ENCODE measurements around the gene STOM.

The STOM gene

DNA sequence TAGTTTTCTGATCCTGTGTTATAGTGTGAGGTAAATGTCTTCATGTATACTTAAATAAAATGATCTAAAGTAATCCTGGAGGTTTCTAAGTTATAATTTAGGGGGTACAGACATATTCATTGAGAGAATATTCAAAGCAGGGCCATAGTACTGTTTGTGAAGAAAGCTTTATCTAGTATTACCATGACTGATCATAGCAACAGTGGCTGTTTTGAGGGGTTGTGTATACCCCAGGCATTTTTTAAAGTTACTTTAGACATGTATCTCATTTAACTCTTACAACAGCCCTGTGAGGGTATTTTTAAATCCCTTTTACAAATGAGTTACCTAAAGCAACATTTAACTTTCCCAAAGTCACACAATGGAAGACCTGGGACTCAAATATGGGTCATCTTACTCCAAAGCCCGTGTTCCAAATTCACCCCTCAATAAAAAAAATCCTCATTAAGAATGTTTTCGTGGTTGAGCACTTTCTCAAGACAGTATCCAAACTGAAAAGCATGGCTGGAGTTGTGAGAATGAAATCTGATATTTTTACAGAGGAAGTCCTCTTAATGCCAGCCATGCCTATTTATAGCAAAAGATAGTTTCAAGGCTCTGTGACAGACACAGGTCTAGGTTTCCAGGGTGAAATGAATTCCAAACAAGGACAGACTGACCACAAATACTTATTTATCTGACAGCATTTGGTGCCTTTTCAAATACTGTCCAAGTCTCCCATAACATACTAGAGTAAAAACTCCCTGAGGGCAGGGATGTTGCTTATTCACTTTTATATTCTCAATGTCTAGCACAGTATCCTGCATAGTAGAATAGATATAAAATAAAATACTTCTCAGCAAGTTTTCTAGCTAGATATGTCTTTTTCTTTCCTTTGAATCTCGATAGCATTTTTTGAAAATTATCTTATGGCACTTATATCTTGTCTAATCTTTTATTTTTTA is 10.4 kb downstream of the STOM start:
- peaks cover 0 to 2% of the 10 kb centered on the region in 2 donors for H3K36me3 ChIP-seq (replicated peaks in 1 of 2; ENCODE audit: control insufficient read depth in 2 of 2, insufficient read depth in 2 of 2, low read length in 2 of 2)
- H3K9ac ChIP-seq (ENCODE audit: low read depth, low read length, poor library complexity) = no peak overlapping the region
- no peak overlapping the region for H2AFZ ChIP-seq (ENCODE audit: low read length)
- no peak for DNase-seq (ENCODE audit: low spot score)
- no peak overlapping the region for H2BK15ac ChIP-seq (ENCODE audit: low read length)
- H3K4me2 ChIP-seq (ENCODE audit: insufficient read depth, low read length, poor library complexity, severe bottlenecking) = no peak overlapping the region
- no peaks in the 10 kb centered on the region for H3K27me3 ChIP-seq (ENCODE audit: control insufficient read depth in 3 of 3, insufficient read depth in 3 of 3, low read depth in 1 of 3, low read length in 3 of 3)
- no peak overlapping the region for H2BK12ac ChIP-seq (ENCODE audit: low read length)
- WGBS, 2 donors (ENCODE audit: extremely low coverage in 2 of 2, insufficient read length in 2 of 2, insufficient replicate concordance in 1 of 2) = no CpG with 5 or more reads among the region's 3 CpGs
- H3K27ac ChIP-seq (replicated peaks; ENCODE audit: low read length) = no peak overlapping the region
- H3K4me3 ChIP-seq (ENCODE audit: low read length in 2 of 2) = no peak overlapping the region
- no peak overlapping the region for H4K91ac ChIP-seq (ENCODE audit: low read depth, low read length, poor library complexity)
- H3K4me1 ChIP-seq (ENCODE audit: control insufficient read depth in 2 of 2, insufficient read depth in 1 of 2, low read depth in 1 of 2, low read length in 2 of 2) = peaks cover 2 to 3% of the 10 kb centered on the region in 2 donors
- H3K23ac ChIP-seq (ENCODE audit: low read depth, low read length, poor library complexity) = no peak overlapping the region
- no peak overlapping the region for H3K14ac ChIP-seq (ENCODE audit: low read length)
- H2BK120ac ChIP-seq (ENCODE audit: low read depth, low read length) = no peak overlapping the region
- H3K18ac ChIP-seq (ENCODE audit: low read length) = no peak overlapping the region
- H4K8ac ChIP-seq (ENCODE audit: low read depth, low read length) = no peak overlapping the region
- no peaks in the 10 kb centered on the region for H3K9me3 ChIP-seq (replicated peaks in 1 of 2; ENCODE audit: control insufficient read depth in 2 of 2, insufficient read depth in 1 of 2, low read depth in 1 of 2, low read length in 2 of 2)
- H3K4ac ChIP-seq (ENCODE audit: low read length) = no peak overlapping the region
- no peaks in the 10 kb centered on the region for H3K79me1 ChIP-seq (ENCODE audit: low read depth, low read length)
- no peak overlapping the region for H2AK5ac ChIP-seq (ENCODE audit: low read depth, low read length)
- H2BK5ac ChIP-seq (ENCODE audit: low read length) = no peak overlapping the region

DNA sequence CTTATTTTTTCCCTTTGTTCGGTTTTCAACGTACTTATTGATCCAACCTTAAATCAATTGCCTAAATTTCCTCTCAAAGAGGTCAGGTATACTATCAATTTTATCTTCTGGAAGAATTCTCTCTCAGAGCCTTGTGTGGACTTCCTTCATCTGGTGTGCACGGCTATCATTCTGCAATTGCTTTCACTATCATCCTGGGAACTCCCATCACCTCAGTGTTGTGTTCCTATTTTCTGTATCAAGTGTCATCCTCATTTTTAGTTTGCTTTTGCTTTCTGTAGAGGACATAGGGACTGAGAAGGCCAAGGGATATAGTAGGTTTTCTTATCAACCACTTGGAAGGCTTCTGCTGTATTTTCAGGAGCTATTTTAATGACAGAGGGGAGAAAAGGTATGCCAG is 11.3 kb downstream of the STOM start:
- no peak overlapping the region for H2BK5ac ChIP-seq (ENCODE audit: low read length)
- no peaks in the 10 kb centered on the region for H3K9me3 ChIP-seq (replicated peaks in 1 of 2; ENCODE audit: control insufficient read depth in 2 of 2, insufficient read depth in 1 of 2, low read depth in 1 of 2, low read length in 2 of 2)
- H4K91ac ChIP-seq (ENCODE audit: low read depth, low read length, poor library complexity) = no peak overlapping the region
- H3K27ac ChIP-seq (replicated peaks; ENCODE audit: low read length) = no peak overlapping the region
- no peak overlapping the region for H2BK12ac ChIP-seq (ENCODE audit: low read length)
- no peak overlapping the region for H3K9ac ChIP-seq (ENCODE audit: low read depth, low read length, poor library complexity)
- no peak overlapping the region for H3K14ac ChIP-seq (ENCODE audit: low read length)
- no CpG with 5 or more reads among the region's 3 CpGs for WGBS, 2 donors (ENCODE audit: extremely low coverage in 2 of 2, insufficient read length in 2 of 2, insufficient replicate concordance in 1 of 2)
- H3K18ac ChIP-seq (ENCODE audit: low read length) = no peak overlapping the region
- no peak overlapping the region for H2AK5ac ChIP-seq (ENCODE audit: low read depth, low read length)
- no peak overlapping the region for H4K8ac ChIP-seq (ENCODE audit: low read depth, low read length)
- peaks cover 0 to 2% of the 10 kb centered on the region in 2 donors for H3K36me3 ChIP-seq (replicated peaks in 1 of 2; ENCODE audit: control insufficient read depth in 2 of 2, insufficient read depth in 2 of 2, low read length in 2 of 2)
- H3K23ac ChIP-seq (ENCODE audit: low read depth, low read length, poor library complexity) = no peak overlapping the region
- no peak overlapping the region for H3K4me2 ChIP-seq (ENCODE audit: insufficient read depth, low read length, poor library complexity, severe bottlenecking)
- DNase-seq (ENCODE audit: low spot score) = no peak
- H3K79me1 ChIP-seq (ENCODE audit: low read depth, low read length) = no peaks in the 10 kb centered on the region
- no peak overlapping the region for H2AFZ ChIP-seq (ENCODE audit: low read length)
- H3K27me3 ChIP-seq (ENCODE audit: control insufficient read depth in 3 of 3, insufficient read depth in 3 of 3, low read depth in 1 of 3, low read length in 3 of 3) = no peaks in the 10 kb centered on the region
- no peak overlapping the region for H2BK15ac ChIP-seq (ENCODE audit: low read length)
- peaks cover 2 to 3% of the 10 kb centered on the region in 2 donors for H3K4me1 ChIP-seq (ENCODE audit: control insufficient read depth in 2 of 2, insufficient read depth in 1 of 2, low read depth in 1 of 2, low read length in 2 of 2)
- H2BK120ac ChIP-seq (ENCODE audit: low read depth, low read length) = no peak overlapping the region
- no peak overlapping the region for H3K4ac ChIP-seq (ENCODE audit: low read length)
- H3K4me3 ChIP-seq (ENCODE audit: low read length in 2 of 2) = no peak overlapping the region

DNA sequence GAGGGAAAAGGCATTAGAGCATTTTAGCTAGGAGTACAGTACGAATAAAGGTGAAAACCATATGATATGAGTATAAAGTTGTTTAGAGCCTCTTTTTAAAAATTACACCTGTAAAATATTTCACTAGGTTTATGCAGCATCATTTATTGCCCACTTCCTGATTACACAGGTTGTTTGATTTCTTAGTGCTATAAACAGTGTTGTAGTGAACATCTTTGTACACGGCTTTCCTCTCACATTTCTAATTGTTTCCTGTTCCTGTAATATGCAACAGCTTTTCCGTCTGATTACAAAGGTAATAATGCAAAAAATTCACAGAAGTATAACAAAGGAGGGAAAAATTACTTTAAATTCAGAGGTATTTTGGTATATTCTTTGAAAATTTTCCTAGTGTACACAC is 13.0 kb downstream of the STOM start:
- Histone ChIP-seq H3K23ac (ENCODE audit: low read depth, low read length, poor library complexity) (no peak overlapping the region), H3K27me3 (ENCODE audit: control insufficient read depth in 3 of 3, insufficient read depth in 3 of 3, low read depth in 1 of 3, low read length in 3 of 3) (no peaks in the 10 kb centered on the region), H2BK15ac (ENCODE audit: low read length) (no peak overlapping the region), H4K91ac (ENCODE audit: low read depth, low read length, poor library complexity) (no peak overlapping the region), H2AFZ (ENCODE audit: low read length) (no peak overlapping the region), H2BK5ac (ENCODE audit: low read length) (no peak overlapping the region), H3K79me1 (ENCODE audit: low read depth, low read length) (no peaks in the 10 kb centered on the region), H3K14ac (ENCODE audit: low read length) (no peak overlapping the region), H2BK120ac (ENCODE audit: low read depth, low read length) (no peak overlapping the region), H2AK5ac (ENCODE audit: low read depth, low read length) (no peak overlapping the region), H3K9me3 (replicated peaks in 1 of 2; ENCODE audit: control insufficient read depth in 2 of 2, insufficient read depth in 1 of 2, low read depth in 1 of 2, low read length in 2 of 2) (no peaks in the 10 kb centered on the region), H3K4me2 (ENCODE audit: insufficient read depth, low read length, poor library complexity, severe bottlenecking) (no peak overlapping the region), H3K4ac (ENCODE audit: low read length) (no peak overlapping the region), H3K4me1 (ENCODE audit: control insufficient read depth in 2 of 2, insufficient read depth in 1 of 2, low read depth in 1 of 2, low read length in 2 of 2) (peaks cover 0 to 3% of the 10 kb centered on the region in 2 donors), H2BK12ac (ENCODE audit: low read length) (no peak overlapping the region), H3K4me3 (ENCODE audit: low read length in 2 of 2) (no peak overlapping the region), H3K36me3 (replicated peaks in 1 of 2; ENCODE audit: control insufficient read depth in 2 of 2, insufficient read depth in 2 of 2, low read length in 2 of 2) (peaks cover 0 to 2% of the 10 kb centered on the region in 2 donors), H4K8ac (ENCODE audit: low read depth, low read length) (no peak overlapping the region), H3K27ac (replicated peaks; ENCODE audit: low read length) (no peak overlapping the region), H3K18ac (ENCODE audit: low read length) (no peak overlapping the region), H3K9ac (ENCODE audit: low read depth, low read length, poor library complexity) (no peak overlapping the region)
- DNase-seq (ENCODE audit: low spot score) = no peak
- no CpG with 5 or more reads among the region's 3 CpGs for WGBS, 2 donors (ENCODE audit: extremely low coverage in 2 of 2, insufficient read length in 2 of 2, insufficient replicate concordance in 1 of 2)

DNA sequence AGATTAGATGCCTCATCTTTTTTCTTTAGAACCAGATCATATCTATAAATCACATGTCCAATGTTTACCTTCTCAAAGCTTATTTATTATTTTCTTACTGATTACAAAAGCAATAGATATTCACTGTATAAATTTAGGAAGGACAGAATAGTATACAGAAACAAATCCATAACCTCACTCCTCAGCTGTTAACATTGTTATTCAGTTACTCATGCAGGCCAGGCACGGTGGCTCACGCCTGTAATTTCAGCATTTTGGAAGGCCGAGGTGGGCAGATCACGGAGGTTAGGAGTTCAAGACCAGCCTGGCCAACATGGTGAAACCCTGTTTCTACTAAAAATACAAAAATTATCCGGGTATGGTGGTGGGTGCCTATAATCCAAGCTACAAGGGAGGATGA is 15.3 kb downstream of the STOM start:
- no peak overlapping the region for H2AFZ ChIP-seq (ENCODE audit: low read length)
- H3K18ac ChIP-seq (ENCODE audit: low read length) = no peak overlapping the region
- no peak overlapping the region for H3K4me2 ChIP-seq (ENCODE audit: insufficient read depth, low read length, poor library complexity, severe bottlenecking)
- no peak for DNase-seq (ENCODE audit: low spot score)
- H3K14ac ChIP-seq (ENCODE audit: low read length) = no peak overlapping the region
- no peak overlapping the region for H2AK5ac ChIP-seq (ENCODE audit: low read depth, low read length)
- no peak overlapping the region for H2BK5ac ChIP-seq (ENCODE audit: low read length)
- no peak overlapping the region for H2BK15ac ChIP-seq (ENCODE audit: low read length)
- H3K36me3 ChIP-seq (replicated peaks in 1 of 2; ENCODE audit: control insufficient read depth in 2 of 2, insufficient read depth in 2 of 2, low read length in 2 of 2) = peaks cover 0 to 2% of the 10 kb centered on the region in 2 donors
- no peaks in the 10 kb centered on the region for H3K27me3 ChIP-seq (ENCODE audit: control insufficient read depth in 3 of 3, insufficient read depth in 3 of 3, low read depth in 1 of 3, low read length in 3 of 3)
- H2BK120ac ChIP-seq (ENCODE audit: low read depth, low read length) = no peak overlapping the region
- no peaks in the 10 kb centered on the region for H3K79me1 ChIP-seq (ENCODE audit: low read depth, low read length)
- no peak overlapping the region for H3K9ac ChIP-seq (ENCODE audit: low read depth, low read length, poor library complexity)
- H4K8ac ChIP-seq (ENCODE audit: low read depth, low read length) = no peak overlapping the region
- no peak overlapping the region for H4K91ac ChIP-seq (ENCODE audit: low read depth, low read length, poor library complexity)
- no peaks in the 10 kb centered on the region for H3K9me3 ChIP-seq (replicated peaks in 1 of 2; ENCODE audit: control insufficient read depth in 2 of 2, insufficient read depth in 1 of 2, low read depth in 1 of 2, low read length in 2 of 2)
- no peak overlapping the region for H3K27ac ChIP-seq (replicated peaks; ENCODE audit: low read length)
- H3K4me3 ChIP-seq (ENCODE audit: low read length in 2 of 2) = no peak overlapping the region
- H3K4ac ChIP-seq (ENCODE audit: low read length) = no peak overlapping the region
- H3K4me1 ChIP-seq (ENCODE audit: control insufficient read depth in 2 of 2, insufficient read depth in 1 of 2, low read depth in 1 of 2, low read length in 2 of 2) = peaks cover 0 to 3% of the 10 kb centered on the region in 2 donors
- WGBS, 2 donors (ENCODE audit: extremely low coverage in 2 of 2, insufficient read length in 2 of 2, insufficient replicate concordance in 1 of 2) = no CpG with 5 or more reads among the region's 5 CpGs
- H3K23ac ChIP-seq (ENCODE audit: low read depth, low read length, poor library complexity) = no peak overlapping the region
- H2BK12ac ChIP-seq (ENCODE audit: low read length) = no peak overlapping the region
